Tibial artery (tissue), 4 donors: ENCODE results near the gene ZNF99.
A peak's percentile ranks its signal among the peaks of the same experiment; 100 is the strongest.

Experiments
- DNase-seq, 2 donors: peaks; one replicate each; pipeline ENCODE4 v3.0.0-alpha.2; 2019
- H3K27ac ChIP-seq, 2 donors: fragments of 200-600 bp; sonication (generic) in 1 of 2; 1 replicate in 1 of 2; 2 replicates in 1 of 2; pipeline ENCODE4 v1.5.1; 2018 to 2019; ENCODE audit warnings: mild to moderate bottlenecking in 1 of 2
- H3K27me3 ChIP-seq, 2 donors: fragments of 200-600 bp; sonication (generic) in 1 of 2; one replicate each; pipeline versions ENCODE4 v1.5.1 to v1.6.0; 2016 to 2019
- H3K36me3 ChIP-seq, 3 donors: fragments of 200-600 bp; sonication (generic) in 2 of 3; one replicate each; pipeline ENCODE4 v1.5.1; 2016 to 2019; ENCODE audit warnings: mild to moderate bottlenecking in 2 of 3
- H3K4me1 ChIP-seq, 4 donors: fragments of 200-600 bp; sonication (generic) in 2 of 4; 1 replicate in 3 of 4; 2 replicates in 1 of 4; pipeline ENCODE4 v1.5.1; 2016 to 2019
- H3K4me3 ChIP-seq, 2 donors: fragments of 200-600 bp; sonication (generic) in 1 of 2; 1 replicate in 1 of 2; 2 replicates in 1 of 2; pipeline ENCODE4 v1.5.1; 2018 to 2019; ENCODE audit warnings: mild to moderate bottlenecking in 2 of 2
- H3K9me3 ChIP-seq, 3 donors: fragments of 200-600 bp; sonication (generic) in 1 of 3; one replicate each; pipeline ENCODE4 v1.5.1; 2016 to 2019
- intact Hi-C: fragments of 100-400 bp; cut with DNase I; formaldehyde crosslinking; loops from one replicate; pipeline ENCODE4 v1.15.0; 2023; ENCODE audit warnings: low total_unique reads
- TF ChIP-seq, protein P1 (sequence below), 2 experiments: fragments of 200-600 bp in 1 of 2; fragments of 450-650 bp in 1 of 2; IDR thresholded peaks; one replicate each; pipeline ENCODE4 v1.5.1; 2017 to 2019; ENCODE audit warnings: antibody characterized with exemption in 2 of 2, mild to moderate bottlenecking in 1 of 2, moderate library complexity in 1 of 2

ZNF99 gene

DNA sequence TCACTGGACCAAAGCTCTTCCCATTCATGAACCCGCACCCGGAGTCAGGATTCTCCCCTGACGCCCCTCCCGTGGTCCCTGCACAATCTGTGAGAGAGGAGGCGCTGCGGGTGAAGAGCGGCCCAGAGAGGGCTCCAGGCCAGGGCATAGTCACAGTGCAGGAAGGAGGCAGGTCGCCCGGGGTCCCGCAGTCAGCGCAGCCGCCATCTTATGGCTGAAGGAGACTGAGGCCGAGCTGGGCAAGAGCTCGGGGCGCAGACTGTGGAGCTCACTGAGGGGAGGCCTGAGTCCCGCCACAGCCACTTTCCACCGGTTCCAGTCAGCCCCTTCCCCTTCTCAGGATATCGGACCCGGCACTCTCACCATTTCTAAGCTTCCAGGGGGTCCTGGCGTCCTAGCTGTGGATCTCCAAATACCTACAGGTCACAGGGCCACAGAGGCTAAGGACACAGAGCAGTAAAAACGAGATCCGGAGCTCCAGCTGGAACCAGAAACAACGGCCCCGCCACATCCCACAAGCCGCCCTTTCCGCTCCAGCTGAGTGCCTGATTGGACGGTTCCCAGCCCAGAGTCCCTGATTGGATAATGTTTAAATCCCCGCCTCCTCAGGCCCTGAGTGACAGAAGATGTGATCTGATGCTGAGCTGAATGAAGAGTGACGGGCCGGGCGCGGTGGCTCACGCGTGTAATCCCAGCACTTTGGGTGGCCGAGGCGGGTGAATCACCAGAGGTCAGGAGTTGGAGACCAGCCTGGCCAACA is at the start of gene ZNF99:
Gene ZNF99 (minus strand): TSS at position 501 of the 760 bp plus-strand sequence. CDS start 135 bp downstream, at position 366.
- Histone ChIP-seq H3K36me3 (no peaks in the 10 kb centered on the region), H3K4me1 (no peaks in the 10 kb centered on the region), H3K27me3 (no peaks in the 10 kb centered on the region), H3K4me3 (peak within 1 kb of the TSS; percentile 37 to 39), H3K27ac (no peak within 1 kb of the TSS), H3K9me3 (peaks cover 0 to 7% (median 0%) of the 10 kb centered on the region in 3 donors)
- intact Hi-C loops: no loop called here
- DNase-seq: peak; percentile 51 to 75
- TF ChIP-seq, protein P1, sequence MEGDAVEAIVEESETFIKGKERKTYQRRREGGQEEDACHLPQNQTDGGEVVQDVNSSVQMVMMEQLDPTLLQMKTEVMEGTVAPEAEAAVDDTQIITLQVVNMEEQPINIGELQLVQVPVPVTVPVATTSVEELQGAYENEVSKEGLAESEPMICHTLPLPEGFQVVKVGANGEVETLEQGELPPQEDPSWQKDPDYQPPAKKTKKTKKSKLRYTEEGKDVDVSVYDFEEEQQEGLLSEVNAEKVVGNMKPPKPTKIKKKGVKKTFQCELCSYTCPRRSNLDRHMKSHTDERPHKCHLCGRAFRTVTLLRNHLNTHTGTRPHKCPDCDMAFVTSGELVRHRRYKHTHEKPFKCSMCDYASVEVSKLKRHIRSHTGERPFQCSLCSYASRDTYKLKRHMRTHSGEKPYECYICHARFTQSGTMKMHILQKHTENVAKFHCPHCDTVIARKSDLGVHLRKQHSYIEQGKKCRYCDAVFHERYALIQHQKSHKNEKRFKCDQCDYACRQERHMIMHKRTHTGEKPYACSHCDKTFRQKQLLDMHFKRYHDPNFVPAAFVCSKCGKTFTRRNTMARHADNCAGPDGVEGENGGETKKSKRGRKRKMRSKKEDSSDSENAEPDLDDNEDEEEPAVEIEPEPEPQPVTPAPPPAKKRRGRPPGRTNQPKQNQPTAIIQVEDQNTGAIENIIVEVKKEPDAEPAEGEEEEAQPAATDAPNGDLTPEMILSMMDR (IDR thresholded peaks at IDR 0.05): no peak

DNA sequence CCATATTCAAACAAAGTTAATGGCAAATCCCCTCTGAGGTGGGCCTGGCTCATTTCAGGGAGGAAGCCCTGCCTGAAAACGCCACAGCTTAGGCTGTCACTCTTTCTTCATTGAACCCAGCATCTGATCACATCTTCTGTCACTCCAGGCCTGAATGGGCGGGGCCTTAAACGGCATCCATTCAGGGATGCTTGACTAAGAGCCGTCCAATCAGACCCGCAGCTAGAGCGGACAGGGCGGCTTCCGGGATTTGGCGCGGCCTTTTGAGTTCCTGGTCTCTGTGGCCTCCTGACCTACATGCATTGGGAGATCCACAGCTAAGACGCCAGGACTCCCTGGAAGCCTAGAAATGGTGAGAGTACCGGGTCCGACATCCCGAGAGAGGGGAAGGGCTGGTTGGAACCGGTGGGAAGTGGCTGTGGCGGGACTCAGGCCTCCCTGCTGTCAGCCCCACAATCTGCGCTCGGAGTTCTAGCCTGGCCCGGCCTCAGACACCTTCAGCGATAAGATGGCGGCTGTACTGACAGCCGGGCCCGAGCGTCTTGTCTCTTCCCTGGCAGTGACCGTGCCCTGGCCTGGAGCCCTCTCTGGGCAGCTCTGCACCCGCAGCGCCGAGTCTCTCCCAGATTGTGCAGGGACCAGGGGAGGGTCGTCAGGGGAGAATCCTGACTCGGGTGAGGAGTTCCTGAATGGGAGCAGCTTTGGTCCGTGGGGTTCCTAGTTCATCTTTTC is 48.2 kb upstream of the ZNF99 start, which contains the start of gene ZNF723:
Gene ZNF723 (plus strand): TSS at position 261 of the 732 bp plus-strand sequence. CDS start 89 bp downstream, at position 350.
- H3K9me3 ChIP-seq: peaks cover 0 to 7% (median 5%) of the 10 kb centered on the region in 3 donors

DNA sequence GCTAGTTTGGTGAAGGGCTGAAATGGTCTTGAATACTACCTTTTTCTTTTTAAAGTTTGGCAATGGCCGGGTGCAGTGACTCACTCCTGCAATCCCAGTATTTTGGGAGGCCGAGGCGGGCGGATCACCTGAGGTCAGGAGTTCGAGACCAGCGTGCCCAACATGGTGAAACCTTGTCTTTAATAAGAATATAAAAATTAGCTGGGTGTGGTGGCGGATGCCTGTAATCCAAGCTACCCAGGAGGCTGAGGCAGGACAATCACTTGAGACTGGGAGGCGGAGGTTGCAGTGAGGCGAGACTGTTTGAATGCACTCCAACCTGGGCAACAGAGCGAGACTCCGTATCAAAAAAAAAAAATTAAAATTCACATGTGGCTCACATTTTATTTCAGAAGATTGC is 47.3 kb upstream of the ZNF99 start:
- no peak overlapping the region for H3K27ac ChIP-seq
- H3K4me3 ChIP-seq: no peak overlapping the region
- no peaks in the 10 kb centered on the region for H3K36me3 ChIP-seq
- intact Hi-C loops: no loop called here
- H3K27me3 ChIP-seq: no peaks in the 10 kb centered on the region
- no peaks in the 10 kb centered on the region for H3K4me1 ChIP-seq
- DNase-seq: no peak
- TF ChIP-seq, protein P1 (IDR thresholded peaks at IDR 0.05): no peak
- H3K9me3 ChIP-seq: peaks cover 0 to 7% (median 5%) of the 10 kb centered on the region in 3 donors

More for the DNA sequence above, 48.2 kb upstream of the ZNF99 start, which contains the start of gene ZNF723:
- Histone ChIP-seq H3K4me1 (no peaks in the 10 kb centered on the region), H3K27ac (no peak within 1 kb of the TSS), H3K4me3 (no peak within 1 kb of the TSS), H3K36me3 (no peaks in the 10 kb centered on the region), H3K27me3 (no peaks in the 10 kb centered on the region)
- intact Hi-C loops: no loop called here
- TF ChIP-seq, protein P1 (IDR thresholded peaks at IDR 0.05): no peak
- no peak for DNase-seq

DNA sequence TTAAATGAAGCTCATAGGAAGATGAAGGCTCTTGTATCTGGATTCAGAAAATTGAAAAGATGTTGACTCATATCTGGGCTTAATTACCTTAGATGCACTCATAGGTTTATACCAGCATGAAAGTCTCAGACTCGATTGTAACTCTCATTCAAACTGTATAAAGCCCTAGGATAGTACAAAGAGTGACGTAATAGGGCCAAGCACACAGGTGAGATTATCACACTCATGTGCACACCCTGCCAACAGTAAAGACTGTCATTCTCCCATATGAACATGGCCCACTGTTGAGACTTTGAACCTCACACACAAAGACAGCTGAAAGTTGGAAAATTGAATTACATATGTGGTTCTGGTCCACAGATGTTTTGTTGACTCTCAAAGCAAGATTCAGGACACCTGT is 30.2 kb upstream of the ZNF99 start:
- Histone ChIP-seq H3K9me3 (peaks cover 0 to 2% (median 0%) of the 10 kb centered on the region in 3 donors), H3K36me3 (no peaks in the 10 kb centered on the region), H3K27ac (no peak overlapping the region), H3K4me1 (no peaks in the 10 kb centered on the region), H3K4me3 (no peak overlapping the region), H3K27me3 (no peaks in the 10 kb centered on the region)
- no peak for DNase-seq
- TF ChIP-seq, protein P1 (IDR thresholded peaks at IDR 0.05): no peak
- intact Hi-C loops: no loop called here

DNA sequence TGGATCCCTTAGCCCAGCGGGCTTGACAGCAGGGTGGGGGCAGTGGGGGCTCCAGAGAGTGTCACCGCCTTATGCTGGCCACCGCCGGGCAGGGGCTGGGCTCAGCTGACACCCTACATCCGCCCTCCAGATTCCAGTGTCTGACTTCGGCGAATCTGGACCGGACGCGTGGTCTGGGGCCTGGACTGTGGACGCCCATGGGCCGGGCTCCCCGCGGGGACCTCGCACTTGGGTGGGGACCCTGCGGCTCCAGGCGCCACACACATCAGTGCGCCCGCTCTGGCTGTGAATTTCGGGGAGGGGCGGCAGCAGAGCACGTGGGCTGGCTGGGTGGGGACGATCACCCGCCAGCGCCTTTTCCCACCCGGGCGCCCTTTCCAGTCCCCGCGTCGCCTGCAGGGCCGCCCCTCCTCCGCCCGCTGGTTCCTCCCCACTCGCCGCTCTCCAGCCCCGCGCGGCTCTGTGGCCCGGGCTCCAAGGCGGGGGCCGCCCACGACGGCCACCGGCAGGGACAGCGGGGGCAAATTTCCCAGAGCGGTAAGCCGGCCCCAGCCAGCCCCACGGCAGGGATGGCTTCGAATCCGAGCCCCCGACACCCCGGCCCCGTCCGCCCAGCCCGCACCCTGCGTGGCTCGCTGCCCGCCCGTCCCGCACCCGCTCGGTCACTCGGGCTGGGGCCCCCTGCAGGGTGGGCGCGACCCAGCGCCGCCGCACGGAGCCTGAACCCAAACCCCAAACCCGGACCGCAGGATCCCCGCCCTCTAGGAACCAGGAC is 23.3 kb upstream of the ZNF99 start:
- DNase-seq: no peak
- Histone ChIP-seq H3K4me1 (peaks cover 0 to 10% (median 0%) of the 10 kb centered on the region in 4 donors), H3K27me3 (peaks cover 0 to 14% of the 10 kb centered on the region in 2 donors), H3K4me3 (no peak overlapping the region), H3K9me3 (peaks cover 0 to 4% (median 2%) of the 10 kb centered on the region in 3 donors), H3K36me3 (no peaks in the 10 kb centered on the region), H3K27ac (no peak overlapping the region)
- TF ChIP-seq, protein P1 (IDR thresholded peaks at IDR 0.05): no peak
- intact Hi-C loops: no loop called here
